WTC11 (cell line): ENCODE measurements around the gene SAA2. TPM values are rescaled to one million over a fixed set of nuclear protein-coding genes. Genes with fewer than 3 reads are reported as not detected.

ENCODE experiments used
- ATAC-seq: fragments of 200-7000 bp; cut with Tn5 transposase; 2 replicates; pipeline ENCODE4 v1.10.0; 2021; ENCODE audit warnings: mild to moderate bottlenecking, moderate library complexity
- Bru-seq: library from RNA; stranded (reverse); fragments of 400-500 nt; gene quantifications from one replicate; lab custom pipeline; 2021; lab: Mats Ljungman, UMichigan
- CTCF ChIA-PET: fragments of 300-600 bp; sonication (Branson Sonifier 250); formaldehyde crosslinking; loops from one replicate; lab custom pipeline; 2021; ENCODE audit warnings: antibody characterized with exemption; lab: Charles Lee
- POLR2A ChIA-PET: fragments of 350-600 bp; sonication (Branson Sonifier 250); formaldehyde crosslinking; loops from one replicate; lab custom pipeline; 2021; ENCODE audit warnings: antibody characterized with exemption; lab: Charles Lee
- DNase-seq: peaks from one replicate; pipeline ENCODE4 v3.0.0; 2021; ENCODE audit warnings: low spot score
- H3K27ac Mint-ChIP-seq: 2 replicates; pipeline ENCODE4 v1.8.0; 2021; ENCODE audit warnings: mixed read lengths
- H3K27me3 Mint-ChIP-seq: 2 replicates; pipeline ENCODE4 v1.8.0; 2021; ENCODE audit warnings: low read depth, mild to moderate bottlenecking, moderate library complexity, mixed read lengths
- H3K36me3 Mint-ChIP-seq: 2 replicates; pipeline ENCODE4 v1.8.0; 2021; ENCODE audit warnings: mixed read lengths
- H3K4me1 Mint-ChIP-seq: 2 replicates; pipeline ENCODE4 v1.8.0; 2022; ENCODE audit warnings: mixed read lengths
- H3K4me3 Mint-ChIP-seq: 2 replicates; pipeline ENCODE4 v1.8.0; 2021; ENCODE audit warnings: mild to moderate bottlenecking, moderate library complexity, mixed read lengths
- H3K9me3 Mint-ChIP-seq: 2 replicates; pipeline ENCODE4 v1.8.0; 2021; ENCODE audit warnings: mixed read lengths
- AFF4 ChIP-seq: sonication (generic); formaldehyde crosslinking; IDR thresholded peaks from 2 replicates; pipeline ENCODE4 v1.8.1; 2023; ENCODE audit warnings: mild to moderate bottlenecking, missing genetic modification reagents, borderline replicate concordance
- AR ChIP-seq: fragments of 250-450 bp; sonication (Bioruptor Pico); IDR thresholded peaks from 2 replicates; pipeline ENCODE4 v1.9.0; 2021; ENCODE audit warnings: mild to moderate bottlenecking
- CDX4 ChIP-seq: fragments of 250-450 bp; sonication (Bioruptor Pico); IDR thresholded peaks from 2 replicates; pipeline ENCODE4 v1.9.0; 2021; ENCODE audit warnings: moderate library complexity, mild to moderate bottlenecking, inconsistent platforms, borderline replicate concordance
- CTCF ChIP-seq: fragments of 200-600 bp; IDR thresholded peaks from 2 replicates; pipeline ENCODE4 v1.8.0; 2022; ENCODE audit warnings: antibody characterized with exemption
- ELF4 ChIP-seq: sonication (generic); formaldehyde crosslinking; IDR thresholded peaks from 2 replicates; pipeline ENCODE4 v1.8.1; 2022; ENCODE audit warnings: low read depth, mild to moderate bottlenecking, moderate library complexity, missing genetic modification reagents
- EMX1 ChIP-seq: fragments of 250-450 bp; sonication (Bioruptor Pico); IDR thresholded peaks from 2 replicates; pipeline ENCODE4 v1.8.0; 2021; ENCODE audit warnings: mild to moderate bottlenecking
- ESRRA ChIP-seq: sonication (generic); formaldehyde crosslinking; IDR thresholded peaks from 2 replicates; pipeline ENCODE4 v1.8.1; 2022; ENCODE audit warnings: mild to moderate bottlenecking, missing genetic modification reagents, borderline replicate concordance
- KAT7 ChIP-seq: sonication (generic); formaldehyde crosslinking; IDR thresholded peaks from 2 replicates; pipeline ENCODE4 v1.8.1; 2023; ENCODE audit warnings: missing genetic modification reagents, mild to moderate bottlenecking, borderline replicate concordance
- MXD4 ChIP-seq: fragments of 250-450 bp; sonication (Bioruptor Pico); IDR thresholded peaks from 2 replicates; pipeline ENCODE4 v1.8.0; 2021; ENCODE audit warnings: mild to moderate bottlenecking, moderate library complexity, borderline replicate concordance
- NFATC4 ChIP-seq: fragments of 250-450 bp; sonication (Bioruptor Pico); IDR thresholded peaks from 2 replicates; pipeline ENCODE4 v1.9.0; 2021; ENCODE audit warnings: mild to moderate bottlenecking
- NFE2L1 ChIP-seq: sonication (generic); formaldehyde crosslinking; IDR thresholded peaks from 2 replicates; pipeline ENCODE4 v1.8.1; 2023; ENCODE audit warnings: missing genetic modification reagents
- PREB ChIP-seq: sonication (generic); formaldehyde crosslinking; IDR thresholded peaks from 2 replicates; pipeline ENCODE4 v1.8.1; 2022; ENCODE audit warnings: mild to moderate bottlenecking, missing genetic modification reagents, moderate library complexity, borderline replicate concordance
- PRRX2 ChIP-seq: fragments of 250-450 bp; sonication (Bioruptor Pico); IDR thresholded peaks from 2 replicates; pipeline ENCODE4 v1.8.0; 2021; ENCODE audit warnings: mild to moderate bottlenecking
- SP1 ChIP-seq: sonication (generic); formaldehyde crosslinking; conservative IDR thresholded peaks from 2 replicates; pipeline ENCODE4 v1.8.1; 2022; ENCODE audit warnings: missing genetic modification reagents
- STAT6 ChIP-seq: sonication (generic); formaldehyde crosslinking; conservative IDR thresholded peaks from 2 replicates; pipeline ENCODE4 v1.8.1; 2023; ENCODE audit warnings: mild to moderate bottlenecking, low read depth, missing genetic modification reagents, moderate library complexity
- TEAD4 ChIP-seq: sonication (generic); formaldehyde crosslinking; IDR thresholded peaks from 2 replicates; pipeline ENCODE4 v1.8.0; 2022; ENCODE audit warnings: mild to moderate bottlenecking, missing genetic modification reagents
- TP53 ChIP-seq: sonication (generic); formaldehyde crosslinking; IDR thresholded peaks from 2 replicates; pipeline ENCODE4 v1.8.1; 2023; ENCODE audit warnings: mild to moderate bottlenecking, missing genetic modification reagents
- ZNF219 ChIP-seq: sonication (generic); formaldehyde crosslinking; IDR thresholded peaks from 2 replicates; pipeline ENCODE4 v1.8.0; 2023; ENCODE audit warnings: missing genetic modification reagents, mild to moderate bottlenecking, borderline replicate concordance
- ZNF416 ChIP-seq: fragments of 250-450 bp; sonication (Bioruptor Pico); IDR thresholded peaks from 2 replicates; pipeline ENCODE4 v1.9.0; 2021; ENCODE audit warnings: mild to moderate bottlenecking, inconsistent platforms
- ZNF423 ChIP-seq: fragments of 250-450 bp; sonication (Bioruptor Pico); IDR thresholded peaks from 2 replicates; pipeline ENCODE4 v2.1.2; 2022; ENCODE audit warnings: mild to moderate bottlenecking, moderate library complexity
- long read RNA-seq, 3 experiments: library from RNA in 1 of 3; library from capped mRNA in 1 of 3; library from polyadenylated mRNA in 1 of 3; unstranded in 2 of 3; stranded (forward) in 1 of 3; transcript quantifications; one replicate each; pipeline ENCODE4 v2.0.0, GENCODE V29; 2021
- total RNA-seq: library from RNA; stranded (reverse); gene quantifications from 3 replicates; pipeline ENCODE4 v1.2.3, GENCODE V29; 2021

The SAA2 gene
- total RNA-seq, result 4.1 to 8.2 TPM (median 5.0 TPM) in 3 replicates
- Bru-seq, nascent RNA, result percentile 9 among the genes with signal in this experiment
- long read RNA-seq, experiment 1, result 0 reads
- long read RNA-seq, experiment 2, result 0 reads
- long read RNA-seq, experiment 3, result 0 reads

GRCh38 chr11:18248561-18248960 is at the start of gene SAA2:
Gene SAA2 (minus strand): TSS chr11:18248668. CDS start chr11:18248011, 657 bp downstream.
- ATAC-seq, result no peak
- Mint-ChIP-seq H3K36me3 (no peaks in the 10 kb centered on the region), H3K27ac (no peak within 1 kb of the TSS), H3K4me1 (no peaks in the 10 kb centered on the region), H3K27me3 (no peaks in the 10 kb centered on the region), H3K4me3 (no peak within 1 kb of the TSS), H3K9me3 (peaks cover 5% of the 10 kb centered on the region; the same call in 1 of the 2 replicates)
- DNase-seq, result no peak
- no peak for TF ChIP-seq CTCF
- no peak for TF ChIP-seq KAT7 (CRISPR knock-in tag)
- TF ChIP-seq ZNF416 (CRISPR knock-in tag), result no peak
- no peak for TF ChIP-seq ELF4 (CRISPR knock-in tag)
- TF ChIP-seq SP1 (CRISPR knock-in tag), result no peak
- no peak for TF ChIP-seq CDX4 (CRISPR knock-in tag)
- no peak for TF ChIP-seq TEAD4 (CRISPR knock-in tag)
- TF ChIP-seq STAT6 (CRISPR knock-in tag), result no peak
- no peak for TF ChIP-seq AR (CRISPR knock-in tag)
- TF ChIP-seq PREB, result no peak
- TF ChIP-seq ESRRA (CRISPR knock-in tag), result no peak
- ChIA-PET POLR2A (no interaction called here), CTCF (interaction anchor here (1.1 kb wide), 1 partner anchor 21 kb away, joined by 3 read pairs; no protein-coding TSS in a partner anchor)

- no peaks in the 10 kb centered on the region for H3K27me3 Mint-ChIP-seq
- POLR2A ChIA-PET, result no interaction called here
- DNase-seq, result no peak
- no peaks in the 10 kb centered on the region for H3K9me3 Mint-ChIP-seq
- CTCF ChIA-PET, result interaction anchor here (1.4 kb wide), 1 partner anchor 180 kb away, joined by 3 read pairs; no protein-coding TSS in a partner anchor
- H3K36me3 Mint-ChIP-seq, result peaks cover 81% of the 10 kb centered on the region
- H3K4me3 Mint-ChIP-seq, result no peak overlapping the region
- H3K27ac Mint-ChIP-seq, result no peak overlapping the region
- ATAC-seq, result no peak
- no peaks in the 10 kb centered on the region for H3K4me1 Mint-ChIP-seq
- TF ChIP-seq TP53 (CRISPR knock-in tag) (no peak), MXD4 (CRISPR knock-in tag) (no peak), ZNF219 (no peak), NFATC4 (CRISPR knock-in tag) (no peak), NFE2L1 (no peak), ZNF423 (no peak), EMX1 (CRISPR knock-in tag) (no peak), AFF4 (CRISPR knock-in tag) (no peak), PRRX2 (no peak)
Measured at GRCh38 chr11:18295316-18295715, 46.8 kb upstream of the SAA2 start.
